ENCODE measurements around the gene CEP131. TPM values are rescaled to one million over a fixed set of nuclear protein-coding genes. Genes with fewer than 3 reads are reported as not detected.

Gene CEP131
- total and polyA plus RNA-seq, 2 donors (not counting 3 experiments of a cell fraction or from before 2014, with no cell fraction given) = 5.3 to 17.9 TPM

DNA sequence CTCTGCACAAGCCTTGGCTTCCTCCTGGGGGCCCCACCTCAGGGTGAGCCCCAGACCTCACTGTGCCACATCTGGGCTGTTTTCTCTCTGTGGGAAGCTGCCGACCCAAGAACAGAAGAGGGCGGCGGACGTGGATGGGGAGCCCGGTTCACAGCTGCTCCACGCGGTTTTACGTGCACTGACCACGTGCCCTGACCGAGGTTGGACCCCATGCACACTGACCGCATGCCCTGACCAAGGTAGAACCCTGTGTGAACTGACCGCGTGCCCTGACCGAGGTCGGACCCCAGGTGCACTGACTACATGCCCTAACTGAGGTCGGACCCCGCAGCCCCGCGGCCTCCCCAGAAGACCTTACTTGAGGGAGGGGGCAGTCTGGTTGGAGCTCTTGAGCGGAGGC is 19.6 kb downstream of the CEP131 start:
- dilution Hi-C loops (cut with MboI; ENCODE audit: extremely low pct_ligation_motif_present, low sequenced_read_pairs) (no loop called here), intact Hi-C loops (cut with micrococcal nuclease) (no loop called here)
- Histone ChIP-seq H2AFZ (ENCODE audit: low read depth, low read length) (no peak overlapping the region), H3K9me1 (replicated peaks; ENCODE audit: control insufficient read depth, extremely low read depth, insufficient read depth, low read length) (no peaks in the 10 kb centered on the region), H3K4me1 (ENCODE audit: control insufficient read depth, extremely low read depth, insufficient read depth, low read length) (no peaks in the 10 kb centered on the region), H3K27me3 (ENCODE audit: control insufficient read depth in 2 of 2, insufficient read depth in 2 of 2, low read length in 2 of 2) (no peaks in the 10 kb centered on the region), H4K20me1 (replicated peaks; ENCODE audit: control insufficient read depth, extremely low read depth, insufficient read depth, low read length) (no peaks in the 10 kb centered on the region), H3K4me2 (ENCODE audit: insufficient read depth, low read length) (no peak overlapping the region), H3K4me3 (replicated peaks in 1 of 3; ENCODE audit: insufficient read depth in 1 of 3, low read depth in 1 of 3, low read length in 3 of 3) (no peak overlapping the region), H3K27ac (ENCODE audit: insufficient read depth, low read depth, low read length) (no peak overlapping the region), H3K9me3 (replicated peaks; ENCODE audit: control insufficient read depth, insufficient read depth, low read length) (no peaks in the 10 kb centered on the region), H3K9ac (replicated peaks; ENCODE audit: extremely low read depth, insufficient read depth, low read length) (no peak overlapping the region), H3K79me2 (ENCODE audit: control insufficient read depth, insufficient read depth, low read length) (no peaks in the 10 kb centered on the region), H3K36me3 (ENCODE audit: control insufficient read depth in 2 of 2, extremely low read depth in 1 of 2, insufficient read depth in 2 of 2, low read length in 2 of 2) (peaks cover 0 to 4% of the 10 kb centered on the region in 2 experiments)
- CTCF ChIA-PET = interaction anchor here (2.4 to 4.4 kb wide), 2 partner anchors 60 to 61 kb away, joined by 12 to 91 read pairs; no protein-coding TSS in a partner anchor
- TF ChIP-seq POLR2AphosphoS5 (IDR thresholded peaks at IDR 0.05; ENCODE audit: insufficient read depth, low read depth, low read length) = no peak
- TF ChIP-seq MYC (IDR thresholded peaks at IDR 0.05; ENCODE audit: low read depth, low read length) = no peak
- TF ChIP-seq POLR2A (IDR thresholded peaks at IDR 0.05; ENCODE audit: low read depth, low read length) = no peak
- TF ChIP-seq EZH2 (IDR thresholded peaks at IDR 0.05; ENCODE audit: borderline replicate concordance, low read depth, low read length, severe bottlenecking) = no peak
- no peak for DNase-seq (ENCODE audit: low read depth, low spot score)
- no peak for FAIRE-seq
- BruUV-seq (replicated peaks) = no TSS peak
- POLR2A ChIA-PET = no interaction called here

- Histone ChIP-seq H3K9me1 (replicated peaks; ENCODE audit: control insufficient read depth, extremely low read depth, insufficient read depth, low read length) (no peaks in the 10 kb centered on the region), H2AFZ (ENCODE audit: low read depth, low read length) (no peak overlapping the region), H3K4me3 (replicated peaks in 1 of 3; ENCODE audit: insufficient read depth in 1 of 3, low read depth in 1 of 3, low read length in 3 of 3) (no peak overlapping the region), H3K4me1 (ENCODE audit: control insufficient read depth, extremely low read depth, insufficient read depth, low read length) (no peaks in the 10 kb centered on the region), H3K4me2 (ENCODE audit: insufficient read depth, low read length) (no peak overlapping the region), H3K27me3 (ENCODE audit: control insufficient read depth in 2 of 2, insufficient read depth in 2 of 2, low read length in 2 of 2) (no peaks in the 10 kb centered on the region), H3K9me3 (replicated peaks; ENCODE audit: control insufficient read depth, insufficient read depth, low read length) (no peaks in the 10 kb centered on the region), H4K20me1 (replicated peaks; ENCODE audit: control insufficient read depth, extremely low read depth, insufficient read depth, low read length) (no peaks in the 10 kb centered on the region), H3K79me2 (ENCODE audit: control insufficient read depth, insufficient read depth, low read length) (no peaks in the 10 kb centered on the region), H3K36me3 (ENCODE audit: control insufficient read depth in 2 of 2, extremely low read depth in 1 of 2, insufficient read depth in 2 of 2, low read length in 2 of 2) (peaks cover 0 to 4% of the 10 kb centered on the region in 2 experiments), H3K27ac (ENCODE audit: insufficient read depth, low read depth, low read length) (no peak overlapping the region), H3K9ac (replicated peaks; ENCODE audit: extremely low read depth, insufficient read depth, low read length) (no peak overlapping the region)
- BruUV-seq (replicated peaks) = no TSS peak
- dilution Hi-C loops (cut with MboI; ENCODE audit: extremely low pct_ligation_motif_present, low sequenced_read_pairs) (no loop called here), intact Hi-C loops (cut with micrococcal nuclease) (no loop called here)
- TF ChIP-seq, protein P1, sequence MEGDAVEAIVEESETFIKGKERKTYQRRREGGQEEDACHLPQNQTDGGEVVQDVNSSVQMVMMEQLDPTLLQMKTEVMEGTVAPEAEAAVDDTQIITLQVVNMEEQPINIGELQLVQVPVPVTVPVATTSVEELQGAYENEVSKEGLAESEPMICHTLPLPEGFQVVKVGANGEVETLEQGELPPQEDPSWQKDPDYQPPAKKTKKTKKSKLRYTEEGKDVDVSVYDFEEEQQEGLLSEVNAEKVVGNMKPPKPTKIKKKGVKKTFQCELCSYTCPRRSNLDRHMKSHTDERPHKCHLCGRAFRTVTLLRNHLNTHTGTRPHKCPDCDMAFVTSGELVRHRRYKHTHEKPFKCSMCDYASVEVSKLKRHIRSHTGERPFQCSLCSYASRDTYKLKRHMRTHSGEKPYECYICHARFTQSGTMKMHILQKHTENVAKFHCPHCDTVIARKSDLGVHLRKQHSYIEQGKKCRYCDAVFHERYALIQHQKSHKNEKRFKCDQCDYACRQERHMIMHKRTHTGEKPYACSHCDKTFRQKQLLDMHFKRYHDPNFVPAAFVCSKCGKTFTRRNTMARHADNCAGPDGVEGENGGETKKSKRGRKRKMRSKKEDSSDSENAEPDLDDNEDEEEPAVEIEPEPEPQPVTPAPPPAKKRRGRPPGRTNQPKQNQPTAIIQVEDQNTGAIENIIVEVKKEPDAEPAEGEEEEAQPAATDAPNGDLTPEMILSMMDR (IDR thresholded peaks at IDR 0.05; ENCODE audit: extremely low read depth in 1 of 2, insufficient read depth in 1 of 2, low read depth in 1 of 2, low read length in 2 of 2) = no peak
- no peak for TF ChIP-seq POLR2A (IDR thresholded peaks at IDR 0.05; ENCODE audit: low read depth, low read length)
- TF ChIP-seq EZH2 (IDR thresholded peaks at IDR 0.05; ENCODE audit: borderline replicate concordance, low read depth, low read length, severe bottlenecking) = no peak
- TF ChIP-seq POLR2AphosphoS5 (IDR thresholded peaks at IDR 0.05; ENCODE audit: insufficient read depth, low read depth, low read length) = no peak
- no peak for TF ChIP-seq FOS (IDR thresholded peaks at IDR 0.05; ENCODE audit: borderline replicate concordance, insufficient read depth, low read length)
- no peak for TF ChIP-seq GATA2 (IDR thresholded peaks at IDR 0.05; ENCODE audit: insufficient read depth, insufficient read length, low read depth, low read length)
- FAIRE-seq = no peak
- no peak for DNase-seq (ENCODE audit: low read depth, low spot score)
- POLR2A ChIA-PET = no interaction called here
- CTCF ChIA-PET = interaction anchor here (4.4 kb wide), 1 partner anchor 59 kb away, joined by 91 read pairs; no protein-coding TSS in a partner anchor
Measured at GRCh38 chr17:81202318-81202717, 20.4 kb downstream of the CEP131 start.
